ENCODE results near the gene PIK3C3. TPM values are rescaled to one million over a fixed set of nuclear protein-coding genes. Genes with fewer than 3 reads are reported as not detected.
"Not testable (repeated sequence)": the region's sequence is repeated elsewhere in the genome, so short reads cannot be mapped to it uniquely, and the experiment has no call there.

PIK3C3 gene
- total RNA-seq, 1 donor from 2014 or later, result 53.5 TPM

DNA sequence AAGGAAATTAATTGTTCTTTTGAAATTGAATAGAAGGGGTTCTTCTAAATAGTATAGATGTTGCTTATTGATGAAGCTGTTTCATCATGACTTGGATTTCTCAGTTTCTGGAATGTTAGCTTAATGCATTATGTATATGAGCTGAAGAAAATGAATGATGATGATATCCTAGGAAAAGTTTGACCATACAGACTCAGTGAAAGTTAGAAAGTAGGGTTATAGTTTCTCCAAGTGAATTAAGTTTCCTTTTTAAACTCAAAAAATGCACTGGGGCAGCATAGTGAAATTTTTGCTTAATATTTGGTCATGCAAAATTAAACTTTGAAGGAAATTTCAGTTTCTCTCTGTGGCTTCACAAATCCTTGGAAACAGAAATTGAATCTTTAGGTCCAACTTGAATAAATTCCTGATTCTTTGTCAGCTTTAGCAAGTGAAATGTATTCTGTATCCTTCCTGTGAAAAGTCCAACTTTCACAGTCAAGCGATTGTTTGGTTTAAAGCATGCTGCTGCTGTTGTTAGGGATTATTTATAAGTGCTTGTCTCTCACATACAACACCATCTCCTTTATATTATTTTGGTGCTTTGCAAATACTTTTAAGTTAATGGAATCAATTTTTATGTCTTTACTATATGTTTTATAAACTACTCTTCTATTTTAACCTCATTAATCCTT lies 78.2 kb downstream of the PIK3C3 start:
- Mint-ChIP-seq H3K4me1 (ENCODE audit: low read depth) (peaks cover 4% of the 10 kb centered on the region), H3K36me3 (ENCODE audit: low read depth) (peaks cover 36% of the 10 kb centered on the region), H3K27ac (no peak overlapping the region), H3K27me3 (ENCODE audit: insufficient read depth) (no peaks in the 10 kb centered on the region), H3K9me3 (no peaks in the 10 kb centered on the region), H3K4me3 (no peak overlapping the region)
- DNase-seq (ENCODE audit: low spot score), result no peak
- intact Hi-C loops (cut with micrococcal nuclease), result no loop called here

DNA sequence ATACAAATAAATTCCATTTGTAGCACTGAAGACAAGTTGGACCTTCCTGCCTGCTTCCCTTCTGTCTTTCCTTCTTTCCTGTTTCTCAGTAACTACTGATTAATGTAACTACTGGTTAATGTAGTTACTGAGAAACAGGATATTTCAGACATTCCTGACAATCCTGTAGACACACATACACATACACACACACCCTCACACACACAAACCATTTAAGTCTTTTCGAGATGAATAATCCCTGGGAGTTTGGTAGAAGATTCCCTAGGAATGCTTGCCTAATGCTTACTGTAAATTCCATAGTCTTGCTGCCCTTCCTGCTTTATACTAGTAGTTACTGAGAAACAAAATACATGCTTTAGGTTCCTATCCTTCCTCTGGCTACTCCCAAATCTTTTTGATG lies 83.9 kb downstream of the PIK3C3 start:
- Mint-ChIP-seq H3K4me1 (ENCODE audit: low read depth) (peaks cover 10% of the 10 kb centered on the region), H3K4me3 (no peak overlapping the region), H3K27me3 (ENCODE audit: insufficient read depth) (no peaks in the 10 kb centered on the region), H3K36me3 (ENCODE audit: low read depth) (peaks cover 33% of the 10 kb centered on the region), H3K27ac (no peak overlapping the region), H3K9me3 (no peaks in the 10 kb centered on the region)
- intact Hi-C loops (cut with micrococcal nuclease), result no loop called here
- no peak for DNase-seq (ENCODE audit: low spot score)

DNA sequence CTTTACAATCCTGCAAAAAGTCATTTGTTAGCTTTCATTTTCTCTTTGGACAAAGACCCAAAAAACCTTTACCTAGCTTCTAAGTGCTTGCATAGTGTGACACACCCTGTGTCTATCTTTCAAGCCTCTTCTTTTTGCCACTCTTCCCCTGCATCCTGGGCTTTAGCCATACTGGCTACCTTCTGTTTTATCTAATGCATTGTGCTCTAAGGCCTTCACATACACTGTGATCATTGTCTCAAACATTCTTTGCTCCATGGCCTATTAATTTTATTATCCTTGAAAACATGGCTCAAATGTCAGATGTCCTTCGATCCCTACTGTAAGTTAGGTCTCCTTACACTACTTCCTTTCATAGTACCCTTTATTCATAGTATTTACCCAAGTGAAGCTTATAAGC lies 84.4 kb downstream of the PIK3C3 start:
- Mint-ChIP-seq H3K4me3 (no peak overlapping the region), H3K36me3 (ENCODE audit: low read depth) (peaks cover 36% of the 10 kb centered on the region), H3K4me1 (ENCODE audit: low read depth) (peaks cover 10% of the 10 kb centered on the region), H3K27me3 (ENCODE audit: insufficient read depth) (no peaks in the 10 kb centered on the region), H3K27ac (no peak overlapping the region), H3K9me3 (no peaks in the 10 kb centered on the region)
- intact Hi-C loops (cut with micrococcal nuclease), result no loop called here
- DNase-seq (ENCODE audit: low spot score), result no peak

DNA sequence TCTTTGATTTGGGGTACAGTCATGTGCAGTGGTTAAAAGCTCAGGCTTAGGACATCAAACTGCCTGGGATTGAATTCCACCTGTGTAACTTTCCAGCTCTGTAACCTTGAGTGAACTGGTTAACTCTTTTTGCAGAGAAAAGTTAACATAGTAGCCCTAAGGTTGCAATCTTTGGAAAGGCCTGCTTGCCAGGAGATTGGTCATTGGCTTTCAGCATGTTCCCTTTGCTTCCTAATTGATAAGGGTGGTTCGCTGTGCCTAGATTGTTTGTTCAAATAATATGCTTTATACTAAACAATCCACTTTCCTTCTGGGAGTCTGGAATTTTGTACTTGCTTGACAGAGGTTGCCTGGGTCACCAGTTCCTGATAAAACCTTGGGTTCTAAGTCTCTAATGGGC lies 86.8 kb downstream of the PIK3C3 start:
- no peaks in the 10 kb centered on the region for H3K9me3 Mint-ChIP-seq
- intact Hi-C loops (cut with micrococcal nuclease), result no loop called here

DNA sequence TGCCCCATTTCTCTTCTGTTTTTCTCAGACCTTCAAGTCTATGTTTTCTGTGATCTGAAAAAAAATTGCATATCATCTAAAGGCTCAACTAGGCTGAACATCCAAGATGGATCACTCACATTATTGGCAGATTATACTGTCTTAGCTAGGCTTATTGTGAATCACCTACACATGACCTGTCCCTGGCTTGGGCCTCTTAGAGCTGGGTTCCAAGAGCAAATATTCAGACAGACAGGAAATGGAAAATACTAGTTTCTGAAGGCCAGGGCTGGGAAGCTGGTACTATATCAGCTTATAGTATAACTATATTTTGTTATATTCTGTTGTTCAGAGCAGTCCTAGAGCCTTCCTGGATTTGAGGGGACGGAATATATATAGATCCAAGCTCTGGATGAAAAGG lies 90.3 kb downstream of the PIK3C3 start:
- no peaks in the 10 kb centered on the region for H3K27me3 Mint-ChIP-seq (ENCODE audit: insufficient read depth)
- H3K9me3 Mint-ChIP-seq, result no peaks in the 10 kb centered on the region
- intact Hi-C loops (cut with micrococcal nuclease), result no loop called here
- peaks cover 17% of the 10 kb centered on the region for H3K4me1 Mint-ChIP-seq (ENCODE audit: low read depth)
- H3K27ac Mint-ChIP-seq, result no peak overlapping the region
- H3K4me3 Mint-ChIP-seq, result no peak overlapping the region
- H3K36me3 Mint-ChIP-seq (ENCODE audit: low read depth), result peaks cover 35% of the 10 kb centered on the region
- DNase-seq (ENCODE audit: low spot score), result no peak

More for the DNA sequence above, 86.8 kb downstream of the PIK3C3 start:
- H3K36me3 Mint-ChIP-seq (ENCODE audit: low read depth), result peaks cover 42% of the 10 kb centered on the region
- H3K27ac Mint-ChIP-seq, result no peak overlapping the region
- H3K27me3 Mint-ChIP-seq (ENCODE audit: insufficient read depth), result no peaks in the 10 kb centered on the region
- H3K4me3 Mint-ChIP-seq, result no peak overlapping the region
- DNase-seq (ENCODE audit: low spot score), result no peak
- H3K4me1 Mint-ChIP-seq (ENCODE audit: low read depth), result peaks cover 15% of the 10 kb centered on the region

DNA sequence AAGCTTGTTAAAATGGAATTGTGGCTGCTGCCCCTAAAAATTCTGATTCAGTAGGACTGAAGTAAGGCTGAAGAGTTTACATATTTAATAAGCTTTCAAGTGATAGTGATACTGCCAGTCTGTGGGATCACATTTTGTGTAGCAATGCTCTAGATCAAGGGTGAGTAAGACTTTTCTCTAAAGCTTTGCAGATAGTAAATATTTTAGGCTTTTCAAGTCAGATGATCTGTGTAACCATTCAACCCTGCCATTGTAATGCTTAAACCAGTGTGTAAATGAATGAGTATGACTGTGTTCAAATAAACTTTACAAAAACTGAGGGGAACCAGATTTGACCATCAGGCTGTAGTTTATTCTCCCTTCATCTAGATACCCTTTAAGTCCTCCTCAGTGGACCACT lies 92.7 kb downstream of the PIK3C3 start:
- DNase-seq (ENCODE audit: low spot score), result no peak
- Mint-ChIP-seq H3K27me3 (ENCODE audit: insufficient read depth) (no peaks in the 10 kb centered on the region), H3K4me1 (ENCODE audit: low read depth) (peaks cover 17% of the 10 kb centered on the region), H3K9me3 (no peaks in the 10 kb centered on the region), H3K4me3 (no peak overlapping the region), H3K36me3 (ENCODE audit: low read depth) (peaks cover 31% of the 10 kb centered on the region), H3K27ac (no peak overlapping the region)
- intact Hi-C loops (cut with micrococcal nuclease), result no loop called here

DNA sequence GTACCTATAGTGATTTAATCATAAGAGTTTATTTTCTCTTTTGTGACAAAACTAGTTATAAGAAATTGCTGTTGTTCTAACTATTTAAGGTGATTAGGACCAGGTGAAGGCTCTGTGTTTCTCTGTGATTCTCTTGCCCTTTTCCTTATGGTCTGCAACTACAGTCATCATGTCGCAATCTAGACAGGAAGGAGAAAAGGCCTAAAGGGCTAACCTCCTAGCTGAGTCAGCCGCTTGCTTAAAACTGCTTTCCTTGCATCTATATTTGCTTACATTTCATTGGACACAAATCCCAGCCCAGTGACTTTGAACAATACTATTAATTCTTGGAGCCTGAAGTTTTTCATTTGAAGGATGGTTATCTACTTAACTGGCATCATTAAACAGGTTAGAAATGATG lies 93.1 kb downstream of the PIK3C3 start:
- Mint-ChIP-seq H3K36me3 (ENCODE audit: low read depth) (peaks cover 31% of the 10 kb centered on the region), H3K9me3 (no peaks in the 10 kb centered on the region), H3K4me1 (ENCODE audit: low read depth) (peaks cover 21% of the 10 kb centered on the region), H3K4me3 (no peak overlapping the region), H3K27ac (no peak overlapping the region), H3K27me3 (ENCODE audit: insufficient read depth) (no peaks in the 10 kb centered on the region)
- no peak for DNase-seq (ENCODE audit: low spot score)
- intact Hi-C loops (cut with micrococcal nuclease), result no loop called here

DNA sequence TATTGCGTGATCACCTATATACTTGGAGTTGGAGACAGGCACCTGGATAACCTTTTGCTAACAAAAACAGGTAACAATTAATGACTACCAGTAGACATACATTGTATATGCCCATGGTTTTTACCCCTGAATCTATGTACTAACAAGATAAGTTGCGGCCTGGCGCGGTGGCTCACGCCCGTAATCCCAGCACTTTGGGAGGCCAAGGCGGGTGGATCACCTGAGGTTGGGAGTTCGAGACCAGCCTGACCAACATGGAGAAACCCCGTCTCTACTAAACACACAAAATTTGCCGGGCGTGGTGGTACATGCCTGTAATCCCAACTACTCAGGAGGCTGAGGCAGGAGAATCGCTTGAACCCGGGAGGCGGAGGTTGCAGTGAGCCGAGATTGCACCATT lies 94.5 kb downstream of the PIK3C3 start:
- intact Hi-C loops (cut with micrococcal nuclease); H3K27me3 Mint-ChIP-seq (ENCODE audit: insufficient read depth); H3K4me3 Mint-ChIP-seq; DNase-seq (ENCODE audit: low spot score); H3K9me3 Mint-ChIP-seq; H3K27ac Mint-ChIP-seq: not testable (repeated sequence)
- H3K4me1 Mint-ChIP-seq (ENCODE audit: low read depth), result peaks cover 27% of the 10 kb centered on the region
- peaks cover 26% of the 10 kb centered on the region for H3K36me3 Mint-ChIP-seq (ENCODE audit: low read depth)

DNA sequence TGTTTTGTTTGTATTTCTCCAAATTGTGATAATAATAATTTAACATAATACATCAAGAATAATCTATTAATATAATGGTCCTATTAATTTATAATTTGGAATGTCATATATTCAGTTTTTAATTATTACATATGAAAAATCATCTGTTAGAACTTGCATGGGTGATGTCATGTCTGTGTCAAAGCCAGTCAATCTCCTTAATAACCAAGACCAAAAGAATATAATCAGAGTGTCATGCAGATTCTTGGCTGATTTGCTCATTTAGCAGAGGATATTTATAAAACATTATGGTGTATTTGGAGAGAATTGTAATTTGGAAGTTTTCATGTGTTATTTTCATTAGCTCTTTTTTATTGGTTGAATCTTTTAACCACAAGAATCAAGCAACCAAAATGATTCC lies 96.4 kb downstream of the PIK3C3 start:
- DNase-seq (ENCODE audit: low spot score), result no peak
- H3K27me3 Mint-ChIP-seq (ENCODE audit: insufficient read depth), result no peaks in the 10 kb centered on the region
- intact Hi-C loops (cut with micrococcal nuclease), result loop anchor here (10.0 kb wide), 1 partner anchor 903 kb away; no protein-coding TSS in a partner anchor
- peaks cover 22% of the 10 kb centered on the region for H3K4me1 Mint-ChIP-seq (ENCODE audit: low read depth)
- H3K36me3 Mint-ChIP-seq (ENCODE audit: low read depth), result peaks cover 20% of the 10 kb centered on the region
- no peak overlapping the region for H3K4me3 Mint-ChIP-seq
- no peaks in the 10 kb centered on the region for H3K9me3 Mint-ChIP-seq
- H3K27ac Mint-ChIP-seq, result no peak overlapping the region

DNA sequence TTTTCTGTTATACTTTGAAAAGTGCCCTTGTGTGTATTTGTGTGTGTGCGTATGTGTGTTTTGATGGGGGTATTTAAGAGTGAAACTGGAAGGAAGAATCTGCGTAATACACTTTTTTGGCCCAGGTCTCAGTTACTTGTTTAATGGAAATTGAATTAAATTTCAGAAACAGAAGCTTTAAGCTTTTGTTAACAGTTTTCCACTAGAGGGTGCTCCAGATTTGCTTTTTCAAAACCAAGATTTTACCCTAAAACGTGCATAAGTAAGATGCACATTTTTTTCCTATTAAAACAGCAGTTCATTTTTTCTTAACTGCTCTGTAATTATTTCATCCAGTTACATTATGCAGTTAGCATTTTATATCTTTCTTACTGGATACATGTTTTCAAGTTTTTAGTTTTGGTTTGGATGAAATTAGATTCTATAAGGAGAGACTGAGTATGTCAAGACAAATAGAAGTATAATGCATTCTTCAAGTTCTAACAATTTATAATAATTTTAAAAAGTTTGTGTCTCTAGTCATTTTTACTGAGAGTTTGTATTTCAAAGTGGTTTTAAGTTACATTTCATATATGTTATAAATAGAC lies 97.2 kb downstream of the PIK3C3 start:
- Mint-ChIP-seq H3K4me3 (no peak overlapping the region), H3K4me1 (ENCODE audit: low read depth) (peaks cover 20% of the 10 kb centered on the region), H3K36me3 (ENCODE audit: low read depth) (peaks cover 22% of the 10 kb centered on the region), H3K9me3 (no peaks in the 10 kb centered on the region), H3K27ac (no peak overlapping the region), H3K27me3 (ENCODE audit: insufficient read depth) (no peaks in the 10 kb centered on the region)
- DNase-seq (ENCODE audit: low spot score), result no peak
- intact Hi-C loops (cut with micrococcal nuclease), result loop anchor here (2.0 to 10.0 kb wide), 2 partner anchors 247 to 903 kb away; no protein-coding TSS in a partner anchor

DNA sequence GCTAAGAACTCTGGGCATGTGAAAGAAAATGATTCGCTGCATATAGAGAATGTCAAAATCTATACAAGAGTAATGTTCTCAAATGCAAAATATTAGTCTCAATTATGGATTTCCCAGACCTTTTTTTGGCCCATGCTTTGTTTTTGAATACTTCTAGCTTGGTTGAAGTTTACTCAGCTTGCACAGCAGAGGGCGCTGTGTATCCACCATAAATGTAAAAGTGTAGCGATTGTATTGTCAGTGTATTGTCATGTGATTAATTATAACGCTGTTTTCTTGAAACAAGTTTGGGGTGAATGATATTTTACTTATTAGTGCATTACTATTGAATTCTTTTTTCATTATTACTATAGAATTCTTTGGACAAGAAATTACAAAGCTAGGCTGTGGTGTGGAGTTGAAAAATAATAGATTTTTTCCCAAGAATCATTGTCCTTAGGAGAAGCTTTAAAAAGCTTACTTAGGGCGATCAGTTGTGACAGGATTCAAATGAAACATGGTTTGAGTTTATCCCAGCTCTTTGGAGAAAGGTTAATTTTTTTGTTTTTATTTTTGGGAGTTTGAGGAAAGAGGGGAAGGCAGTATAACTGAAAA lies 98.3 kb downstream of the PIK3C3 start:
- H3K27ac Mint-ChIP-seq, result no peak overlapping the region
- DNase-seq (ENCODE audit: low spot score), result peak; percentile 34
- intact Hi-C loops (cut with micrococcal nuclease), result loop anchor here (1.0 to 10.0 kb wide), 5 partner anchors 18 to 1218 kb away; no protein-coding TSS in a partner anchor
- peaks cover 21% of the 10 kb centered on the region for H3K36me3 Mint-ChIP-seq (ENCODE audit: low read depth)
- no peaks in the 10 kb centered on the region for H3K9me3 Mint-ChIP-seq
- no peak overlapping the region for H3K4me3 Mint-ChIP-seq
- no peaks in the 10 kb centered on the region for H3K27me3 Mint-ChIP-seq (ENCODE audit: insufficient read depth)
- H3K4me1 Mint-ChIP-seq (ENCODE audit: low read depth), result peaks cover 10% of the 10 kb centered on the region

DNA sequence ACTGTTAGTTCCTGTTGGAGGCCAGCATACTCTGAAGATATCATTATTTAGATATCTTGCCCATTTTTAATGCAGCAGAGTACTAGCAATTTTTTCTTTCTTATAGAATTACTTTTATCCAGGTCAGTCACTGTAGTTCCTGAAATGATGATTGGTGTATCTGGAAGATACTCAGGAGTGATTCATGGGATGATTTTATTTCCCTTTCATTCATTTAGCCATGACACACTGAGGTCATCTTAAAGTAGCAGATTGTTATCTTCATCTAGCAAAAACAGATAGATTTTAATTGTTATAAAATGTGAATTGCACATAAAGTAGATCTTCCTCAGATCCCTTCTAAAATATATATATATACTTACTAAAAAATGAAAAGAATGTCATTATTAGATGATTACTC lies 109.1 kb downstream of the PIK3C3 start:
- intact Hi-C loops (cut with micrococcal nuclease), result no loop called here
- peaks cover 39% of the 10 kb centered on the region for H3K36me3 Mint-ChIP-seq (ENCODE audit: low read depth)
- no peak overlapping the region for H3K27ac Mint-ChIP-seq
- peaks cover 5% of the 10 kb centered on the region for H3K4me1 Mint-ChIP-seq (ENCODE audit: low read depth)
- H3K4me3 Mint-ChIP-seq, result no peak overlapping the region
- no peak for DNase-seq (ENCODE audit: low spot score)
- no peaks in the 10 kb centered on the region for H3K9me3 Mint-ChIP-seq
- no peaks in the 10 kb centered on the region for H3K27me3 Mint-ChIP-seq (ENCODE audit: insufficient read depth)

DNA sequence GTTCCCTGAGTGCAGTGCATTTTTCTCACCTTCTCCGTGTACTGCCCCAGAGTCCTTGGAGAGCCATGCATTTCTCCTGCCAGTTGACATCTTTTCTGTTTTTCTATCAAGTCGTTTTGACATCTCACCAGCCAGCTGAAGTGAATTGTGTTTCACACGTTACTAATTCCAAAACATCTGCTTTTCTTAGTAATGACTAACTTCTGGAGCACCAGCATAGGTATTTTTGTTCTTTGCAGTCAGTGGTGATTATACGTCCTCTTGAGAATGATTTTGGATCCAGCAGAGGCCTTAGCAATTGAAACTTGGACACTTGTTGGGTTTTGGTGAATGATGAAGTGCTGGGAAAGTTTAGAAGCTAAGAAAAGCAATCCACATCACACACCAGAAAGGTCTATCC lies 112.5 kb downstream of the PIK3C3 start:
- H3K27ac Mint-ChIP-seq, result no peak overlapping the region
- H3K4me1 Mint-ChIP-seq (ENCODE audit: low read depth), result peaks cover 5% of the 10 kb centered on the region
- DNase-seq (ENCODE audit: low spot score), result no peak
- intact Hi-C loops (cut with micrococcal nuclease), result no loop called here
- no peaks in the 10 kb centered on the region for H3K27me3 Mint-ChIP-seq (ENCODE audit: insufficient read depth)
- H3K36me3 Mint-ChIP-seq (ENCODE audit: low read depth), result peaks cover 46% of the 10 kb centered on the region
- no peaks in the 10 kb centered on the region for H3K9me3 Mint-ChIP-seq
- H3K4me3 Mint-ChIP-seq, result no peak overlapping the region

All from activated T-helper 1 cell treated with anti-CD3 and anti-CD28 coated beads, Interleukin-12 subunit alpha, Interleukin-12 subunit beta, Interleukin-2, Interleukin-4 antibody, amounts not matched to agents 30 ng/mL and 10 ng/mL and 1 ng/mL, durations not matched to agents 14 hours and 24 hours and 36 hours (primary cell).